PC-9 (cell line): ENCODE data around the gene ELAC1. TPM values are rescaled to one million over a fixed set of nuclear protein-coding genes. Genes with fewer than 3 reads are reported as not detected.

Experiments used
- BruUV-seq: library from RNA; stranded (reverse); fragments of 400-500 nt; replicated peaks from 2 replicates; lab custom pipeline; 2021; lab: Mats Ljungman, UMichigan
- CTCF ChIA-PET: fragments of 300-600 bp; sonication (Branson Sonifier 250); formaldehyde crosslinking; loops from one replicate; lab custom pipeline; 2022; ENCODE audit warnings: antibody characterized with exemption; lab: Charles Lee
- POLR2A ChIA-PET: fragments of 300-600 bp; sonication (Branson Sonifier 250); formaldehyde crosslinking; loops from one replicate; lab custom pipeline; 2022; ENCODE audit warnings: antibody characterized with exemption; ENCODE audit not compliant: unreplicated experiment; lab: Charles Lee
- DNase-seq, 2 experiments: peaks; one replicate each; pipeline versions ENCODE4 v3.0.0 to v3.0.0-alpha.2; 2015 to 2022; ENCODE audit warnings: mixed read lengths in 1 of 2
- H2AFZ ChIP-seq: fragments of 200-600 bp; sonication (generic); 2 replicates; pipeline ENCODE4 v1.8.1; 2017; ENCODE audit warnings: antibody characterized with exemption
- H3F3A ChIP-seq: fragments of 200-600 bp; sonication (generic); 2 replicates; pipeline ENCODE4 v1.8.1; 2017; ENCODE audit warnings: antibody characterized with exemption, mild to moderate bottlenecking, low read depth; ENCODE audit not compliant: insufficient read depth
- H3K27ac ChIP-seq: fragments of 200-600 bp; sonication (generic); 2 replicates; pipeline ENCODE4 v1.6.1; 2016; ENCODE audit warnings: mixed run types
- H3K27me3 ChIP-seq: fragments of 200-600 bp; sonication (generic); 2 replicates; pipeline ENCODE4 v1.6.1; 2016; ENCODE audit warnings: low read depth, mixed run types; ENCODE audit not compliant: insufficient read depth
- H3K36me3 ChIP-seq: fragments of 200-600 bp; sonication (generic); 2 replicates; pipeline ENCODE4 v1.6.1; 2016; ENCODE audit warnings: low read depth, mixed run types
- H3K4me1 ChIP-seq: fragments of 200-600 bp; sonication (generic); replicated peaks from 2 replicates; pipeline ENCODE4 v1.6.1; 2016; ENCODE audit warnings: mixed run types; ENCODE audit not compliant: insufficient read depth
- H3K4me2 ChIP-seq: fragments of 200-600 bp; sonication (generic); 2 replicates; pipeline ENCODE4 v1.6.1; 2017; ENCODE audit warnings: mixed run types
- H3K4me3 ChIP-seq: fragments of 200-600 bp; sonication (generic); 2 replicates; pipeline ENCODE4 v1.6.1; 2016; ENCODE audit warnings: mixed run types
- H3K79me2 ChIP-seq: fragments of 200-600 bp; sonication (generic); 2 replicates; pipeline ENCODE4 v1.6.1; 2017; ENCODE audit warnings: low read depth, mixed run types
- H3K9me2 ChIP-seq: fragments of 200-600 bp; sonication (generic); 2 replicates; pipeline ENCODE4 v1.8.1; 2017; ENCODE audit warnings: mild to moderate bottlenecking; ENCODE audit not compliant: insufficient read depth
- H3K9me3 ChIP-seq: fragments of 200-600 bp; sonication (generic); 2 replicates; pipeline ENCODE4 v1.8.1; 2016; ENCODE audit warnings: low read depth; ENCODE audit not compliant: insufficient read depth
- H4K20me1 ChIP-seq: fragments of 200-600 bp; sonication (generic); 2 replicates; pipeline ENCODE4 v1.8.1; 2017; ENCODE audit not compliant: insufficient read depth
- CTCF ChIP-seq: fragments of 200-600 bp; sonication (generic); conservative IDR thresholded peaks from 2 replicates; pipeline ENCODE4 v1.6.1; 2017; ENCODE audit warnings: mixed run types, antibody characterized with exemption, mild to moderate bottlenecking, moderate library complexity
- EZH2 ChIP-seq: fragments of 200-600 bp; sonication (generic); IDR thresholded peaks from 2 replicates; pipeline ENCODE4 v1.8.0; 2017; ENCODE audit warnings: antibody characterized with exemption, low read depth
- intact Hi-C: fragments of 100-400 bp; cut with micrococcal nuclease; formaldehyde crosslinking; loops from one replicate; pipeline ENCODE4 v1.10.0; 2022; ENCODE audit not compliant: unreplicated experiment
- total RNA-seq: library from RNA; stranded (reverse); gene quantifications from 2 replicates; pipeline ENCODE4 v1.2.3, GENCODE V29; 2021

The ELAC1 gene
- total RNA-seq, 1 experiment from 2014 or later = 6.0 TPM

GRCh38 chr18:50924372-50924771, 43.5 kb upstream of the ELAC1 start:
- intact Hi-C loops = no loop called here
- no peak overlapping the region for H2AFZ ChIP-seq
- ChIA-PET CTCF (no interaction called here), POLR2A (no interaction called here)
- no peaks in the 10 kb centered on the region for H3F3A ChIP-seq
- H3K4me3 ChIP-seq = no peak overlapping the region
- no peaks in the 10 kb centered on the region for H3K79me2 ChIP-seq
- no peaks in the 10 kb centered on the region for H3K9me2 ChIP-seq
- no peak overlapping the region for H3K27ac ChIP-seq
- BruUV-seq = no TSS peak
- H4K20me1 ChIP-seq = no peaks in the 10 kb centered on the region
- 0 out of 2 replicates have a peak, but pooled peaks cover 7% of the 10 kb centered on the region for H3K36me3 ChIP-seq
- H3K4me2 ChIP-seq = no peak overlapping the region
- H3K4me1 ChIP-seq = no peaks in the 10 kb centered on the region
- H3K27me3 ChIP-seq = no peaks in the 10 kb centered on the region
- TF ChIP-seq EZH2 = no peak
- TF ChIP-seq CTCF = no peak
- DNase-seq = no peak
- no peaks in the 10 kb centered on the region; the same call in 1 of the 2 replicates for H3K9me3 ChIP-seq

GRCh38 chr18:50926521-50926920, 41.3 kb upstream of the ELAC1 start:
- Histone ChIP-seq H3K9me2 (no peaks in the 10 kb centered on the region), H4K20me1 (no peaks in the 10 kb centered on the region), H3K4me3 (no peak overlapping the region), H3K9me3 (no peaks in the 10 kb centered on the region; the same call in 1 of the 2 replicates), H3K36me3 (0 out of 2 replicates have a peak, but pooled peaks cover 7% of the 10 kb centered on the region), H3K4me2 (no peak overlapping the region), H2AFZ (no peak overlapping the region), H3F3A (no peaks in the 10 kb centered on the region), H3K27me3 (no peaks in the 10 kb centered on the region), H3K79me2 (no peaks in the 10 kb centered on the region), H3K4me1 (no peaks in the 10 kb centered on the region), H3K27ac (no peak overlapping the region)
- CTCF ChIA-PET = no interaction called here
- intact Hi-C loops = no loop called here
- no peak for DNase-seq
- TF ChIP-seq EZH2 = no peak
- TF ChIP-seq CTCF = no peak
- POLR2A ChIA-PET = no interaction called here
- BruUV-seq = no TSS peak

GRCh38 chr18:50928551-50928950, 39.3 kb upstream of the ELAC1 start:
- Histone ChIP-seq H3K9me2 (no peaks in the 10 kb centered on the region), H3K4me3 (no peak overlapping the region), H3F3A (no peaks in the 10 kb centered on the region), H3K27ac (no peak overlapping the region), H3K79me2 (no peaks in the 10 kb centered on the region), H2AFZ (no peak overlapping the region), H3K36me3 (0 out of 2 replicates have a peak, but pooled peaks cover 7% of the 10 kb centered on the region), H3K9me3 (no peaks in the 10 kb centered on the region; the same call in 1 of the 2 replicates), H3K27me3 (no peaks in the 10 kb centered on the region), H4K20me1 (no peaks in the 10 kb centered on the region), H3K4me1 (no peaks in the 10 kb centered on the region), H3K4me2 (no peak overlapping the region)
- BruUV-seq = no TSS peak
- ChIA-PET CTCF (no interaction called here), POLR2A (no interaction called here)
- intact Hi-C loops = no loop called here
- no peak for TF ChIP-seq EZH2
- TF ChIP-seq CTCF = no peak
- no peak for DNase-seq
